Progenitor cell of endocrine pancreas (in vitro differentiated cells): ENCODE measurements around the gene PGAP6. TPM values are rescaled to one million over a fixed set of nuclear protein-coding genes. Genes with fewer than 3 reads are reported as not detected.
A peak's percentile ranks its signal among the peaks of the same experiment; 100 is the strongest.
"Not testable (repeated sequence)": the region's sequence is repeated elsewhere in the genome, so short reads cannot be mapped to it uniquely, and the experiment has no call there.

Experiments used
- DNase-seq: peaks from one replicate; pipeline ENCODE4 v3.0.0; 2021; ENCODE audit warnings: low spot score; ENCODE audit not compliant: unreplicated experiment
- H3K27ac Mint-ChIP-seq: 2 replicates; pipeline ENCODE4 v1.8.0; 2021; ENCODE audit warnings: mild to moderate bottlenecking, moderate library complexity, mixed read lengths
- H3K27me3 Mint-ChIP-seq: 2 replicates; pipeline ENCODE4 v1.8.0; 2021; ENCODE audit warnings: mixed read lengths
- H3K36me3 Mint-ChIP-seq: 2 replicates; pipeline ENCODE4 v1.8.0; 2022; ENCODE audit warnings: mixed read lengths; ENCODE audit not compliant: insufficient read depth
- H3K4me1 Mint-ChIP-seq: 2 replicates; pipeline ENCODE4 v1.8.0; 2021; ENCODE audit warnings: low read depth, mixed read lengths
- H3K4me3 Mint-ChIP-seq: 2 replicates; pipeline ENCODE4 v1.8.0; 2021; ENCODE audit warnings: low read depth, mild to moderate bottlenecking, moderate library complexity, mixed read lengths
- H3K9me3 Mint-ChIP-seq: 2 replicates; pipeline ENCODE4 v1.8.0; 2021; ENCODE audit warnings: low read depth, mixed read lengths
- total RNA-seq: library from RNA; stranded (reverse); gene quantifications from 2 replicates; pipeline ENCODE4 v1.2.1, GENCODE V29; 2021
- TF ChIP-seq, protein P1 (sequence below): fragments of 200-600 bp; sonication (generic); IDR thresholded peaks from one replicate; pipeline ENCODE4 v1.5.0; 2021; ENCODE audit warnings: antibody characterized with exemption, mild to moderate bottlenecking; ENCODE audit not compliant: unreplicated experiment

Gene PGAP6
- total RNA-seq, 1 donor from 2014 or later = 92.9 TPM

DNA sequence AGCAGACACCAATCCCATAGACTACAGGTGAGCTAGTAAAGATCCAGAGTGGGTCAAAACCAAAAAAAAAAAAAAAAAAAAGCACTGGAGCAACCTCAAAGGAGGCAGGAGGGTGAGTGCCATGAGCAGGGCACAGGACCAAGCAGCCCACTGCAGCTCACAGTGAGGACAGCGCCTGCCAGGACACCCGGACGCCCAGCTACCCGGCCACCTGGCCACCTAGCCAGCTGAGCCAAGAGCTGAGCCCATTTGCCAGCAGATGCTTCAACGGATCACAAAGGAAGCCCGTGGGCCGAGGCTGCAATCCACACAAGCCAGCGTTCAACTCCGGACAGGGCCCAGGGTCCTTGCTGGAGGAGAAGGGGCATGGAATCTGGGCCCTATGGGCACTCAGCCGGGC lies 44.3 kb downstream of the PGAP6 start:
- TF ChIP-seq, protein P1, sequence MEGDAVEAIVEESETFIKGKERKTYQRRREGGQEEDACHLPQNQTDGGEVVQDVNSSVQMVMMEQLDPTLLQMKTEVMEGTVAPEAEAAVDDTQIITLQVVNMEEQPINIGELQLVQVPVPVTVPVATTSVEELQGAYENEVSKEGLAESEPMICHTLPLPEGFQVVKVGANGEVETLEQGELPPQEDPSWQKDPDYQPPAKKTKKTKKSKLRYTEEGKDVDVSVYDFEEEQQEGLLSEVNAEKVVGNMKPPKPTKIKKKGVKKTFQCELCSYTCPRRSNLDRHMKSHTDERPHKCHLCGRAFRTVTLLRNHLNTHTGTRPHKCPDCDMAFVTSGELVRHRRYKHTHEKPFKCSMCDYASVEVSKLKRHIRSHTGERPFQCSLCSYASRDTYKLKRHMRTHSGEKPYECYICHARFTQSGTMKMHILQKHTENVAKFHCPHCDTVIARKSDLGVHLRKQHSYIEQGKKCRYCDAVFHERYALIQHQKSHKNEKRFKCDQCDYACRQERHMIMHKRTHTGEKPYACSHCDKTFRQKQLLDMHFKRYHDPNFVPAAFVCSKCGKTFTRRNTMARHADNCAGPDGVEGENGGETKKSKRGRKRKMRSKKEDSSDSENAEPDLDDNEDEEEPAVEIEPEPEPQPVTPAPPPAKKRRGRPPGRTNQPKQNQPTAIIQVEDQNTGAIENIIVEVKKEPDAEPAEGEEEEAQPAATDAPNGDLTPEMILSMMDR = no peak
- DNase-seq = no peak
- H3K27me3 Mint-ChIP-seq = no peaks in the 10 kb centered on the region
- H3K9me3 Mint-ChIP-seq = peaks cover 3% of the 10 kb centered on the region
- no peak overlapping the region for H3K4me3 Mint-ChIP-seq
- H3K36me3 Mint-ChIP-seq = peaks cover 9% of the 10 kb centered on the region
- peaks cover 2% of the 10 kb centered on the region for H3K4me1 Mint-ChIP-seq
- H3K27ac Mint-ChIP-seq = no peak overlapping the region

DNA sequence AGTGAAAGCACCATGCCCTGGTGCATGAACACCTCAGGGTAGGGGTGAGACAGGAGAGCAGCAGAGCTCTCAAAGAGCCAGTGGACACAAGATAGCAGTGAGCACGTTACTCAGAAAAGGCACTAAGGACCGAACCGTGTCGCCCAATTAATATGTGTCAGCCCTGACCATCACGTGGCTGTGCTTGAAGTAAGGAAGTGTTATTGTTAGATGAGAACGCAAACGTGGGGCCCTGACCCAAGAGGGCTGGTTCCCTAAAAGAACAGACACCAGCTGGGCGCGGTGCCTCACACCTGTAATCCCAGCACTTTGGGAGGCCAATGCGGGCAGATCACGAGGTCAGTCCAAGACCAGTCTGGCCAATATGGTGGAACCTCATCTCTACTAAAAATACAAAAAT lies 45.5 kb downstream of the PGAP6 start:
- Mint-ChIP-seq H3K36me3 (peaks cover 3% of the 10 kb centered on the region), H3K27me3 (no peaks in the 10 kb centered on the region), H3K9me3 (no peaks in the 10 kb centered on the region), H3K4me1 (peaks cover 10% of the 10 kb centered on the region), H3K4me3 (no peak overlapping the region), H3K27ac (no peak overlapping the region)
- no peak for DNase-seq
- TF ChIP-seq, protein P1 = no peak

DNA sequence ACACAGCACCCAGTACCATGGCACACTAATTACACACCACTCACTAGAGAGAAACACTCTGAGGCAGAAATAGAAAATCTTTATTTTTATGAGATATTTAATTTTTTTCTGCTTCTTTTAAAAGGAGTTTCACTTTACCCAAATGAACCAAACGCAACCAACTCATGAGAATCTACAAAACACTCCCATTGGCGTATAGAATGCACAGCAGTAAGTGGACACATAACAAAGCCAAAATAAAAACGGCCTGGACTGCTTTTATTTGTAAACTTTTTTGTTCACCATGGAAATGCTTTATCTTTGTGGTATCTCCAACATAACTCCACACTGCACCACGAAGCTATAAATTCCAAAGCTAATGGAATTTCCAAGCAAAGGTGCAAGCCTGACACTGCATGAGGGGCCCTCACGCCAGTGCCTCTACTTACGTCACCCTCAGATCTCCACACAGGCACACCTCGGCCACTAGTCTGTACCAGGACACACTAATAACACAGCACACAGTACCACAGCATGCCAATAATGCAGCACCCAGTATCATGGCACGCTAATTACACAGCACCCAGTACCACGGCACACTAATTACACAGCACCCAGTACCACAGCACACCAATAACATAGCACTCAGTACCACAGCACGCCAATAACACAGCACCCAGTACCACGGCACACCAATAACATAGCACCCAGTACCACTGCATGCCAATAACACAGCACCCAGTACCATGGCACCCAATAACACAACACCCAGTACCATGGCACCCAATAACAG lies 46.7 kb downstream of the PGAP6 start:
- H3K36me3 Mint-ChIP-seq, H3K27me3 Mint-ChIP-seq, H3K27ac Mint-ChIP-seq, H3K4me3 Mint-ChIP-seq, DNase-seq, H3K9me3 Mint-ChIP-seq: not testable (repeated sequence)
- peaks cover 19% of the 10 kb centered on the region for H3K4me1 Mint-ChIP-seq

DNA sequence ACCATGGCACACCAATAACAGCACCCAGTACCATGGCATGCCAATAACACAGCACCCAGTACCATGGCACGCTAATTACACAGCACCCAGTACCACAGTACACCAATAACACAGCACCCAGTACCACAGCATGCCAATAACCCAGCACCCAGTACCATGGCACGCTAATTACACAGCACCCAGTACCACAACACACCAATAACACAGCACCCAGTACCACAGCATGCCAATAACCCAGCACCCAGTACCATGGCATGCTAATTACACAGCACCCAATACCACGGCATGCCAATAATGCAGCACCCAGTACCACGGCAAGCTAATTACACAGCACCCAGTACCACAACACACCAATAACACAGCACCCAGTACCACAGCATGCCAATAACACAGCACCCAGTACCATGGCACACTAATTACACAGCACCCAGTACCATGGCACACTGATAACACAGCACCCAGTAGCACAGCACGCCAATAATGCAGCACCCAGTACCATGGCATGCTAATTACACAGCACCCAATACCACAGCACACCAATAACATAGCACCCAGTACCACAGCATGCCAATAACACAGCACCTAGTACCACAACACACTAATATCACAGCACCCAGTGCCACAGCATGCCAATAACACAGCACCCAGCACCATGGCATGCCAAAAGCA lies 47.5 kb downstream of the PGAP6 start:
- peaks cover 17% of the 10 kb centered on the region for H3K4me1 Mint-ChIP-seq
- not testable (repeated sequence) for H3K27me3 Mint-ChIP-seq, H3K36me3 Mint-ChIP-seq, H3K27ac Mint-ChIP-seq, DNase-seq, H3K4me3 Mint-ChIP-seq, H3K9me3 Mint-ChIP-seq

DNA sequence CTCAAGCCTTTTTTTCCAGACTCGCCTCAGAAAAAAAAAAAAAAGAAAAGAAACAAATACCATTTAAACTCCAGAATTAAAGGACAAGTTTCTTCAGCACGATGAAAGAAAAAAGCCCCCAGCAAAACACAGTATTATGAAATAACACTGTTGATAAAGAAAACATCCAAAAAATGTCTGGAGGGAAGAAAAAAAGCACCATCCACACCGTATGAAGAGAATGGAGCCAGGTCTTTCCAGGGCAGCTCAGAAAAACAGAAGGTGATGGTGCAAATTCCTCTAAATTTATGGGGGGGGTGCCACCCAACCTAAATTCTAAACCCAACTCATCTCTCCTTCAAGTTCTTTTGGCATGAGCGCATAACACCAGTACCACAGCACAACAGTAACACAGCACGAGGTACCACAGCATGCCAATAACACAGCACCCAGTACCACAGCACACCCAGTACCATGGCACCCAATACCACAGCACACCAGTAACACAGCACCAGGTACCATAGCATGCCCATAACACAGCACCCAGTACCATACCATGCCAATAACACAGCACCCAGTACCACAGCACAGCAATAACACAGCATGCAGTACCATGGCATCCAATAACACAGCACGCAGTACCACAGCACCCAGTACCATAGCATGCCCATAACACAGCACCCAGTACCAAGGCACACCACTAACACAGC lies 48.2 kb downstream of the PGAP6 start:
- Mint-ChIP-seq H3K9me3 (no peaks in the 10 kb centered on the region), H3K4me1 (peaks cover 17% of the 10 kb centered on the region), H3K27me3 (no peaks in the 10 kb centered on the region), H3K4me3 (no peak overlapping the region), H3K27ac (no peak overlapping the region), H3K36me3 (peaks cover 1% of the 10 kb centered on the region)
- TF ChIP-seq, protein P1 = no peak
- DNase-seq = no peak

DNA sequence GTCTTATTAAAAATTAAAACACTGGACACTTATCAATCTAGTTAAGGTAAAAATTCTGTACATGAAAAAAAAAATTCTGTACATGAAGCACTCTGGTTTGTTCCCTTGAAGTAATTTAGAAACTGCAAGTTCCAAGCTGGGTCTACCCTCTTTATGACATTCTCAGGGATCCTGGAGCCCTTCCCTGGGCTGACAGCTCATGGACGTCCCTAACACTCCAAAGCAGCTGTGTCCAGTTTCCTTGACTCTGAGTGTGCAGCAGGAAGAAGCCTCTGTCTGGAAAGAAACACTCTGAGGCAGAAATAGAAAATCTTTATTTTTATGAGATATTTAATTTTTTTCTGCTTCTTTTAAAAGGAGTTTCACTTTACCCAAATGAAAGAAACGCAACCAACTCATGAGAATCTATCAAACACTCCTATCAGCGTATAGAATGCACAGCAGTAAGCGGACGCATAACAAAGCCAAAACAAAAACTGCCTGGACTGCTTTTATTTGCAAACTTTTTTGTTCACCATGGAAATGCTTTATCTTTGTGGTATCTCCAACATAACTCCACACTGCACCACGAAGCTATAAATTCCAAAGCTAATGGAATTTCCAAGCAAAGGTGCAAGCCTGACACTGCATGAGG lies 50.5 kb downstream of the PGAP6 start:
- not testable (repeated sequence) for DNase-seq, H3K9me3 Mint-ChIP-seq, H3K36me3 Mint-ChIP-seq, H3K27me3 Mint-ChIP-seq
- H3K4me3 Mint-ChIP-seq = peak overlapping the region; percentile 19
- H3K4me1 Mint-ChIP-seq = peaks cover 22% of the 10 kb centered on the region
- H3K27ac Mint-ChIP-seq = peak overlapping the region; percentile 78
